Measurements from ENCODE around the gene DAW1.
"Not testable (repeated sequence)": the region's sequence is repeated elsewhere in the genome, so short reads cannot be mapped to it uniquely, and the experiment has no call there.

DAW1 gene

DNA sequence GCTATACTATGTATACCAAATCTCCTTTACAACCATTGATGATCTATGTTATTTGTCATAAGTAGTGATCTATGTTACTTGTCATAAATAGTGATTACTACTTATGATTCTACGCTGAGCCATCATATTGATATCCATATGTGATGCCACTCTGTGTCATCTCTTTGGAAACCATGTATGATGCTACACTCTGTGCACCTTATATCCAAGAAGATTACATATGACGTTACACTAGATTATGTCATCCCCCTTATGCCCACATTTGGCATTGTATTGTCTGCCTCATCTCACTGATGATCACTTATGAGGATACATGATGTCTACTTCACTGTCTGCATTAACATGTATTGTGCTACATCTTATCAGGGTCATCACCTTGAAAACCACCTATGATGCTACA, 42.9 kb downstream of the DAW1 start:
- no peak for DNase-seq (ENCODE audit: low spot score)

DNA sequence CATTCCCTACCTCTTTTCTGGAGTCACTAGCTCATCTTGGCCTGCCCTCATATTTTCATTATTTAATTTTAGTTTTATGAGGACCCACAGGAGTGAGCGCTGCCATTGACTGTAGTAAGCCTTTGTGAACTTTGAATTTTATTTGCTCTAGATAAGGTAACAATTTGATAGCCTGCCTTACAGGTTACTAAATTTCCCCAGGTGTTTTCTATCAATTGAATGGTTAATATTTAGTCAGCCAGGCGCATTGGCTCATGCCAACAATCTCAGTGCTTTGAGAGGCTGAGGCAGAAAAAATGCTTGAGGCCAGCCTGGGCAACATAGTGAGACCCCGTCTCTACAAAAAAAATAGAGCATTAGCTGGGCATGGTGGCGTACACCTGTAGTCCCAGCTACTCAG, 50.2 kb downstream of the DAW1 start:
- no peak for DNase-seq (ENCODE audit: low spot score)

- DNase-seq (ENCODE audit: low spot score), result no peak
Observed at GRCh38 chr2:227932001-227932400, 60.6 kb downstream of the DAW1 start.

GRCh38 chr2:227932403-227932802, 61.0 kb downstream of the DAW1 start:
- no peak for DNase-seq (ENCODE audit: low spot score)

DNA sequence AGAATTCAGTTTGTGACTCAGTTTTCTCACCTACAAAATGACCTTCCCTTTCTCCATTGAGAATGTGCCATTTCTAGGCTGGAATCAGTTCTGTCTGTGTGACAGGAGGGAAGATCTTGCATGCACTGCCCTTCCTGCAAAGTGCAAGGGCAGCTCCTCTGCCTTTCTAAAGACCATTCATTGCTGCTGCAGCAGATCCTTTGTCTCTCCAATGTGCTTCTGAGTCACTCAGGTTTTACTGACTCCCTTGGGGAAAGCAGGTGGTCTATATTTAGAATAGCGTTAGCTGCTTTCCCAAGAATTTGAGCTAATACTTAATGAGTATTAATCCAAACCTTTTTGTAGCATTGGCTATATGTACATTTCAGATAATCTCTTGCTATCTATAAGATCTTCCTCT, 62.5 kb downstream of the DAW1 start:
- DNase-seq (ENCODE audit: low spot score), result no peak

GRCh38 chr2:227936249-227936648, 64.8 kb downstream of the DAW1 start:
- DNase-seq (ENCODE audit: low spot score), result not testable (repeated sequence)

DNA sequence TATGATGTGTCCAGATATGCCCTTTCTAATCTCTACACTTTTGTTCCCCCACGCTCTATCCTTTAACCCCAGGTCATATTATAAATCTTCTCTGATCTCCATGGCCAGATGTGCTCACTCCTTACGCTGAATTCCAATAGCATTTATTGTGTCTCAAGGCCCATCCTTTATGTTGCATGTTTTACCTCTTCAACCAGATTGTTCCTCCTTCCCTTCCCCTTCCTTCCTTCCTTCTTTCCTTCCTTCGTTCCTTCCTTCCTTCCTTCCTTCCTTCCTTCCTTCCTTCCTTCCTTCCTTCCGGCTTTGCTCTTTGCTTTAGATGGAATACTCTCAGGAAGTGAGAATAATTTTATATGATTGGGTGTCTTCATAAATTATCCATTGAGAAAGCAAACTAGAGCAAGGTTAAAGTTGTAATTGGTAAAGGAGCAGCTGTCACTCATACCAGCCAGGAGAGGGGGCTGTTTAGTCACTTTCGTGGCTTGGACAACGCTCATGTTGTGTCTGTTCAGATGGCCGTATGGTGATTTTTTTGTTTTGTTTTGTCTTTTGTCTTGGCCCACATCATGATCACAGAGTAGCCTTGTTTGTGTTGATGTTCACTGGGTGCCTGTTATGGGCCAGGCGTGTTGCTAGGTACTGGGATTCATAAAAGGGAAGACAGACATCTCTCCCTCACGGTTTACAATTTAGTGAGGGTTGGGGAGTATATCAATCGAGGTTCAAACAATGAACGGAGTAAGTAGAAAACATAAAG, 68.0 kb downstream of the DAW1 start:
- DNase-seq (ENCODE audit: low spot score), result peak; percentile 83

DNA sequence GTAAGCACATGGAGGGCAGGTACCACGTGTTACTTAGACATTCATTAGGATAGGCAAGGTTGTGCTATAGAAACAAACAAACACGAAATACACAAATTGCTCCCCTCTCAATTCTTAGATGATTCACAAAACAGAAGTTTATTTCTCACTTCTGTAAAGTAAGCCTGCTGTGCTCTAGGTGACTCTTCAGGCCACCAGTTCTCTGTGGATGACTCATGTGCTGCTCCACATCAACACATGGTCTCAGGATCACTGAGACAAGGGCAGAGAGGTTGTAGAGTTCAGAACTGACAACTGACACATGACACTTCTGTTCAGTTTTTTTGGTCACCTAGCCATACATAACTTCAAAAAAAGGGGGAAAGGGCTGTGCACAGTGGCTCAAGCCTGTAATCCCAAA, 70.6 kb downstream of the DAW1 start:
- DNase-seq (ENCODE audit: low spot score), result no peak

DNA sequence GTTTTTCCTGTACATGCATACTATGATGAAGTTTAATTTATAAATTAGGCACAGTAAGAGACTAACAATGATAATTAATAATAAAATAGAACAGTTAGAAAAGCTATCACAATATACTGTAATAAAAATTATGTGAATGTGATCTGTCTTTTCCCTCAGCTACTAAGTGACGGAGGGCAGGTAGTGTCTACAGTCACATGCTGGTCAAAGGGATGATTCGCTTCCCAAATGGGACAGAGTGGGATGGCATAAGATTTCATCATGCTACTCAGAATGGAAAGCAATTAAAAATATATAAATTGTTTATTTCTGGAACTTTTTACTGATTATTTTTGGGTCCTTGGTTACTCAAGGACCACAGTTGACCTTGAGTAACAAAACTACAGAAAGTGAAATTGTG, 71.5 kb downstream of the DAW1 start:
- DNase-seq (ENCODE audit: low spot score), result no peak

DNA sequence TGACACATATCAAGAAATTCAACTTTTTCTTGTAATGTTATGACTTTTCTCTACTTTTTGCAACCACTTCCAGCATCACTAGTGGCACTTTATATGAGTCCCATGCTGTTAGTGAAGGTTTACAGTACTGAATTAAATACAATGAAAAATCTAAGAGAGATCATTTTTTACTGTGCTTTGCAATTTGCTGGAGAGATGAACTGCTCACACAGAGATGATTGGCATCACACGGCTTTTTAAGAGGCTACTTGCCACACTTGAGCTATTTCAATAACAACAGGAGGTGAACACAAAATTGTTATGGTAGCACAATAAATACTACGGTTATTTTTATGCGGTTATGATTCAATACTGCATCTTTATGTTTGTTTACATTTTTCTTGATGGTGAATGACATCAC, 88.9 kb downstream of the DAW1 start:
- DNase-seq (ENCODE audit: low spot score), result no peak

- DNase-seq (ENCODE audit: low spot score), result no peak
Observed at GRCh38 chr2:227971619-227972230, 100.3 kb downstream of the DAW1 start.

GRCh38 chr2:227973241-227973640, 101.8 kb downstream of the DAW1 start:
- DNase-seq (ENCODE audit: low spot score), result no peak

All from putamen (tissue), 1 donor.